Measurements from ENCODE around the gene ODAD3. TPM values are rescaled to one million over a fixed set of nuclear protein-coding genes. Genes with fewer than 3 reads are reported as not detected.

Gene ODAD3
- total RNA-seq, 1 experiment from 2014 or later, result 0.52 TPM

DNA sequence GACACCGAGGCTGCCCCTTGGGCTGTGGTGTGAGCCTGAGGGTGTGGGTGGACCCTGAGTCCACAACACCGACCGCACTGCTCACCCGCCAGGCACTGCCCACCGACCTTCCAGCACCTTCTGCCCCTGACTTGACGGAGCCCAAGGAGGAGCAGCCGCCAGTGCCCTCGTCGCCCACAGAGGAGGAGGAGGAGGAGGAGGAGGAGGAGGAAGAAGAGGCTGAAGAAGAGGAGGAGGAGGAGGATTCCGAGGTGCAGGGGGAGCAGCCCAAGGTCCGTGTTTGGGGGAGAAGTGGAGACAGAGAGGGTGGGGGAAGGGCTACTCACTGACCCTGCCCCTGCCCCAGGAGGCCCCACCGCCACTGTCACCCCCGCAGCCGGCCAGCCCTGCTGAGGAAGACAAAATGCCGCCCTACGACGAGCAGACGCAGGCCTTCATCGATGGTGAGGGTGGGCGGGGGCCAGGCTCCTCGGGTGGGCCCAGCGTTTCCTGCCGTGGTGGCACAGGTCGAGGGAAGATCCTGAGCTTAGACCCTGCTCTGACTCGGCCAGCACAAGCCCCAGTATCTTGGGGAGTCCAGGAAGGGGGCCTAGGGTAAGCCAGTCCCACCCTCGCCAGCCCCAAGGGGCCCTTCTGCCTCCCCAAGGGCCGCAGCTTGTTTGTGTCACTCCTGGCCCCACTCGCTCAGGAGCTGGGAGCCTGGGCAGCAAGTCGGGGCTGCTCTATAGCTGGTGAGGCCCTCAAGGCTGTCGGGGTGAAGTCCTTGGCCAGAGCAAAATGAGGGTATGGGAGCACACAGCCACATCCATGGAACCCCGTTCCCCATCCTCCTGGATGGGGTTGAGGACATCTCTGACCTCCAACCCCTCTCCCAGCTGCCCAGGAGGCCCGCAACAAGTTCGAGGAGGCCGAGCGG lies 12.7 kb upstream of the ODAD3 start:
- no peak for DNase-seq (ENCODE audit: low read depth, low spot score)
- no peak overlapping the region for H3K4me3 ChIP-seq (replicated peaks in 1 of 2; ENCODE audit: low read depth in 1 of 2, low read length in 2 of 2)
- H3K36me3 ChIP-seq (ENCODE audit: control insufficient read depth in 1 of 2, insufficient read depth in 2 of 2, low read length in 2 of 2), result peaks cover 22 to 36% of the 10 kb centered on the region in 2 experiments; a peak in 3 of 4 replicates
- no peaks in the 10 kb centered on the region for H3K9me2 ChIP-seq (ENCODE audit: insufficient read depth)
- H3K4me1 ChIP-seq (ENCODE audit: control insufficient read depth in 1 of 2, insufficient read depth in 2 of 2, low read length in 2 of 2), result no peaks in the 10 kb centered on the region
- no peaks in the 10 kb centered on the region for H3K9me3 ChIP-seq (ENCODE audit: control insufficient read depth in 1 of 2, insufficient read depth in 1 of 2, low read depth in 1 of 2, low read length in 2 of 2)
- BruUV-seq (replicated peaks), result no TSS peak
- H3K27me3 ChIP-seq (ENCODE audit: insufficient read depth, low read length), result no peaks in the 10 kb centered on the region
- intact Hi-C loops (cut with micrococcal nuclease), result no loop called here
- TF ChIP-seq, protein P1, sequence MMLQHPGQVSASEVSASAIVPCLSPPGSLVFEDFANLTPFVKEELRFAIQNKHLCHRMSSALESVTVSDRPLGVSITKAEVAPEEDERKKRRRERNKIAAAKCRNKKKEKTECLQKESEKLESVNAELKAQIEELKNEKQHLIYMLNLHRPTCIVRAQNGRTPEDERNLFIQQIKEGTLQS (IDR thresholded peaks at IDR 0.05), result no peak
- no peak for TF ChIP-seq ZNF274 (IDR thresholded peaks at IDR 0.05; ENCODE audit: low read depth, low read length)
- TF ChIP-seq EZH2 (IDR thresholded peaks at IDR 0.05), result no peak
- no peak for TF ChIP-seq SRF (IDR thresholded peaks at IDR 0.05; ENCODE audit: low read depth)
- no peak for TF ChIP-seq POLR2A (IDR thresholded peaks at IDR 0.05; ENCODE audit: borderline replicate concordance, extremely low read depth, insufficient read depth, insufficient read length)
- TF ChIP-seq, protein P2, sequence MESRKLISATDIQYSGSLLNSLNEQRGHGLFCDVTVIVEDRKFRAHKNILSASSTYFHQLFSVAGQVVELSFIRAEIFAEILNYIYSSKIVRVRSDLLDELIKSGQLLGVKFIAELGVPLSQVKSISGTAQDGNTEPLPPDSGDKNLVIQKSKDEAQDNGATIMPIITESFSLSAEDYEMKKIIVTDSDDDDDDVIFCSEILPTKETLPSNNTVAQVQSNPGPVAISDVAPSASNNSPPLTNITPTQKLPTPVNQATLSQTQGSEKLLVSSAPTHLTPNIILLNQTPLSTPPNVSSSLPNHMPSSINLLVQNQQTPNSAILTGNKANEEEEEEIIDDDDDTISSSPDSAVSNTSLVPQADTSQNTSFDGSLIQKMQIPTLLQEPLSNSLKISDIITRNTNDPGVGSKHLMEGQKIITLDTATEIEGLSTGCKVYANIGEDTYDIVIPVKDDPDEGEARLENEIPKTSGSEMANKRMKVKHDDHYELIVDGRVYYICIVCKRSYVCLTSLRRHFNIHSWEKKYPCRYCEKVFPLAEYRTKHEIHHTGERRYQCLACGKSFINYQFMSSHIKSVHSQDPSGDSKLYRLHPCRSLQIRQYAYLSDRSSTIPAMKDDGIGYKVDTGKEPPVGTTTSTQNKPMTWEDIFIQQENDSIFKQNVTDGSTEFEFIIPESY (IDR thresholded peaks at IDR 0.05; ENCODE audit: extremely low read depth, insufficient replicate concordance, low read length), result no peak
- TF ChIP-seq, protein P3, sequence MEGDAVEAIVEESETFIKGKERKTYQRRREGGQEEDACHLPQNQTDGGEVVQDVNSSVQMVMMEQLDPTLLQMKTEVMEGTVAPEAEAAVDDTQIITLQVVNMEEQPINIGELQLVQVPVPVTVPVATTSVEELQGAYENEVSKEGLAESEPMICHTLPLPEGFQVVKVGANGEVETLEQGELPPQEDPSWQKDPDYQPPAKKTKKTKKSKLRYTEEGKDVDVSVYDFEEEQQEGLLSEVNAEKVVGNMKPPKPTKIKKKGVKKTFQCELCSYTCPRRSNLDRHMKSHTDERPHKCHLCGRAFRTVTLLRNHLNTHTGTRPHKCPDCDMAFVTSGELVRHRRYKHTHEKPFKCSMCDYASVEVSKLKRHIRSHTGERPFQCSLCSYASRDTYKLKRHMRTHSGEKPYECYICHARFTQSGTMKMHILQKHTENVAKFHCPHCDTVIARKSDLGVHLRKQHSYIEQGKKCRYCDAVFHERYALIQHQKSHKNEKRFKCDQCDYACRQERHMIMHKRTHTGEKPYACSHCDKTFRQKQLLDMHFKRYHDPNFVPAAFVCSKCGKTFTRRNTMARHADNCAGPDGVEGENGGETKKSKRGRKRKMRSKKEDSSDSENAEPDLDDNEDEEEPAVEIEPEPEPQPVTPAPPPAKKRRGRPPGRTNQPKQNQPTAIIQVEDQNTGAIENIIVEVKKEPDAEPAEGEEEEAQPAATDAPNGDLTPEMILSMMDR (IDR thresholded peaks at IDR 0.05 in 2 of 3, conservative IDR thresholded peaks at IDR 0.05 in 1 of 3; ENCODE audit: borderline replicate concordance in 1 of 3, insufficient read depth in 1 of 3, low read depth in 2 of 3, low read length in 2 of 3), result no peak
- TF ChIP-seq YY1 (IDR thresholded peaks at IDR 0.05; ENCODE audit: extremely low read depth, insufficient replicate concordance, low read depth, low read length), result no peak
- TF ChIP-seq ZFX (IDR thresholded peaks at IDR 0.05), result no peak
- no peak for TF ChIP-seq CBX3 (IDR thresholded peaks at IDR 0.05; ENCODE audit: low read depth)
- TF ChIP-seq SIN3A (IDR thresholded peaks at IDR 0.05; ENCODE audit: low read depth), result no peak
- no peak for TF ChIP-seq MAX (IDR thresholded peaks at IDR 0.05)
- TF ChIP-seq SP1 (IDR thresholded peaks at IDR 0.05; ENCODE audit: low read depth), result no peak
- no peak for TF ChIP-seq EZH2phosphoT487 (IDR thresholded peaks at IDR 0.05; ENCODE audit: borderline replicate concordance)
- no peak for TF ChIP-seq CEBPB (IDR thresholded peaks at IDR 0.05; ENCODE audit: low read depth)
- no peak for TF ChIP-seq FOSL1 (IDR thresholded peaks at IDR 0.05; ENCODE audit: low read depth)
- no peak for TF ChIP-seq RAD21 (IDR thresholded peaks at IDR 0.05; ENCODE audit: low read depth)
- no peak overlapping the region for H3K27ac ChIP-seq (ENCODE audit: low read depth, low read length)
- H4K20me1 ChIP-seq (ENCODE audit: insufficient read depth), result no peaks in the 10 kb centered on the region
- no peak overlapping the region for H3K4me2 ChIP-seq (ENCODE audit: low read length)
- H2AFZ ChIP-seq (ENCODE audit: low read depth, low read length, poor library complexity, severe bottlenecking), result no peak overlapping the region
- ChIA-PET RAD21 (ENCODE audit: low non-redundant PET in 1 of 2, low total read pairs in 2 of 2, uncharacterized antibody in 2 of 2, unreplicated experiment in 2 of 2) (no interaction called here), POLR2A (no interaction called here), CTCF (no interaction called here)
- no peak for ATAC-seq
- peaks cover 7% of the 10 kb centered on the region; the same call in 1 of the 2 replicates for H3K79me2 ChIP-seq (ENCODE audit: insufficient read depth, low read length)
- H3K9ac ChIP-seq (ENCODE audit: low read length), result no peak overlapping the region
